Esophagus squamous epithelium (tissue), 5 donors: ENCODE results near the gene BACE1. TPM values are rescaled to one million over a fixed set of nuclear protein-coding genes. Genes with fewer than 3 reads are reported as not detected.

ENCODE experiments used
- DNase-seq: peaks from one replicate; lab custom pipeline; 2025; lab: John Stamatoyannopoulos, UW
- H3K27ac ChIP-seq, 4 donors: fragments of 200-600 bp; sonication (generic); one replicate each; pipeline ENCODE4 v1.5.1; 2016 to 2019; ENCODE audit warnings: mild to moderate bottlenecking in 1 of 4
- H3K27me3 ChIP-seq, 4 donors: fragments of 200-600 bp; sonication (generic); 1 replicate in 3 of 4; 2 replicates in 1 of 4; pipeline versions ENCODE4 v1.5.1 to v1.6.0; 2017 to 2021; ENCODE audit warnings: antibody characterized with exemption in 1 of 4
- H3K36me3 ChIP-seq, 3 donors: fragments of 200-600 bp; sonication (generic); one replicate each; pipeline ENCODE4 v1.5.1; 2016 to 2019
- H3K4me1 ChIP-seq, 3 donors: fragments of 200-600 bp; sonication (generic); one replicate each; pipeline ENCODE4 v1.5.1; 2017 to 2019
- H3K4me3 ChIP-seq, 4 donors: fragments of 200-600 bp; sonication (generic); 1 replicate in 3 of 4; 2 replicates in 1 of 4; pipeline ENCODE4 v1.5.1; 2016 to 2019; ENCODE audit warnings: mild to moderate bottlenecking in 2 of 4, moderate library complexity in 1 of 4
- H3K9me3 ChIP-seq, 3 donors: fragments of 200-600 bp; sonication (generic); one replicate each; pipeline ENCODE4 v1.5.1; 2016 to 2019
- POLR2A ChIP-seq, 4 donors: fragments of 450-650 bp; IDR thresholded peaks; one replicate each; pipeline ENCODE4 v1.6.1; 2017; ENCODE audit warnings: antibody characterized with exemption in 4 of 4, mild to moderate bottlenecking in 4 of 4, moderate library complexity in 3 of 4
- WGBS, 2 donors: methylation state at CpG; one replicate each; pipeline ENCODE4 v1.1.5; 2018; 5-methylcytosine and 5-hydroxymethylcytosine counted together
- intact Hi-C: fragments of 100-400 bp; cut with DNase I; formaldehyde crosslinking; loops from one replicate; pipeline ENCODE4 v1.15.0; 2022
- total RNA-seq, 4 donors: library from RNA; depleted of rRNA; stranded (reverse); fragments of >200 nt; gene quantifications; one replicate each; pipeline ENCODE4 v1.1.0, GENCODE V29; 2016
- TF ChIP-seq, protein P1 (sequence below), 6 experiments: fragments of 450-650 bp in 4 of 6; fragments of 200-600 bp in 2 of 6; sonication (generic) in 2 of 6; IDR thresholded peaks; one replicate each; pipeline ENCODE4 v1.5.1; 2016 to 2019; ENCODE audit warnings: antibody characterized with exemption in 6 of 6, mild to moderate bottlenecking in 4 of 6, moderate library complexity in 4 of 6
- donor health status: DM: yes; HTN: yes; CAD: no.

Gene BACE1
- total RNA-seq, 4 donors from 2014 or later: 7.0 to 16.9 (median 13.9) TPM

DNA sequence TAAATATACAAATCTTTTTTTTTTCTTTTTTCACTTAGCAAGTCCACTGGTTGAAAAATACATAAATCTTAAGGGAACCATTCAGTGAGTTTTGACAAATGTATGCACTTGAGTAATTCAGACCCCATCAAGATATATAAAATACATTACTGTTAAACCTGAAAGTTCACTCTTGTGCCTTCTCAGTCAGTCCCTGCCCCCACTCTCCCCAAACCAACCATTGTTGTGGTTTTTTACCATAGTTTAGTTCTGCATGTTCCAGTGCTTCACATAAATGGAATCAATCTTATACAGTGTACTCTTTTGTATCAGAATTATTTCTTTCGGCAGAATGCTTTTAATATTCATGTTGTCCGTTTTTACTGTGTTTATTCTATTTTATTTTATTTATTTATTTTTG, 57.5 kb downstream of the BACE1 start:
- no peak for DNase-seq
- 50 to 79% methylated on average over 2 of the region's 2 CpGs for WGBS, 2 donors
- Histone ChIP-seq H3K36me3 (peaks cover 0 to 53% (median 3%) of the 10 kb centered on the region in 3 donors), H3K27ac (no peak overlapping the region), H3K4me1 (peaks cover 0 to 17% (median 5%) of the 10 kb centered on the region in 3 donors), H3K4me3 (no peak overlapping the region), H3K27me3 (no peaks in the 10 kb centered on the region), H3K9me3 (no peaks in the 10 kb centered on the region)
- TF ChIP-seq, protein P1, sequence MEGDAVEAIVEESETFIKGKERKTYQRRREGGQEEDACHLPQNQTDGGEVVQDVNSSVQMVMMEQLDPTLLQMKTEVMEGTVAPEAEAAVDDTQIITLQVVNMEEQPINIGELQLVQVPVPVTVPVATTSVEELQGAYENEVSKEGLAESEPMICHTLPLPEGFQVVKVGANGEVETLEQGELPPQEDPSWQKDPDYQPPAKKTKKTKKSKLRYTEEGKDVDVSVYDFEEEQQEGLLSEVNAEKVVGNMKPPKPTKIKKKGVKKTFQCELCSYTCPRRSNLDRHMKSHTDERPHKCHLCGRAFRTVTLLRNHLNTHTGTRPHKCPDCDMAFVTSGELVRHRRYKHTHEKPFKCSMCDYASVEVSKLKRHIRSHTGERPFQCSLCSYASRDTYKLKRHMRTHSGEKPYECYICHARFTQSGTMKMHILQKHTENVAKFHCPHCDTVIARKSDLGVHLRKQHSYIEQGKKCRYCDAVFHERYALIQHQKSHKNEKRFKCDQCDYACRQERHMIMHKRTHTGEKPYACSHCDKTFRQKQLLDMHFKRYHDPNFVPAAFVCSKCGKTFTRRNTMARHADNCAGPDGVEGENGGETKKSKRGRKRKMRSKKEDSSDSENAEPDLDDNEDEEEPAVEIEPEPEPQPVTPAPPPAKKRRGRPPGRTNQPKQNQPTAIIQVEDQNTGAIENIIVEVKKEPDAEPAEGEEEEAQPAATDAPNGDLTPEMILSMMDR (IDR thresholded peaks at IDR 0.05): no peak
- no peak for TF ChIP-seq POLR2A (IDR thresholded peaks at IDR 0.05)
- intact Hi-C loops: no loop called here

DNA sequence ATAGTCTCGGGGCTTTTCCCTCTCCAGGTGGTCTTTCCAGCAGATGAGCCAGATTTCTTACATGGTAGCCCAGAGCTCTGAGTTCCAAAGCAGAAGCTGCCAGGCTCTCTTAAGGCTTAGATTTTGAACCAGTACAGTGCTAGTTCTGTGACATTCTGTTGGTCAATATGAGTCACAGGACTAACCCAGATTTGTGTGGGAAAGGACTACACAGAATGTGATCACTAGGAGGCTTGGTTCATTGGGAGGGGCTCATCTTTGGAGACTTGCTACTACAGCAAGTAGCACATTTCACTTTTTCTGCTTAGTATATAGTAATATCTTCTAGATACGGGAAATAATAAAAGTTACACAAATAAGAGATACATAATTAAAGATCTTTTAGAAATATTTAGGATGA, 59.5 kb downstream of the BACE1 start:
- peaks cover 0 to 49% (median 11%) of the 10 kb centered on the region in 3 donors for H3K36me3 ChIP-seq
- intact Hi-C loops: no loop called here
- TF ChIP-seq POLR2A (IDR thresholded peaks at IDR 0.05): no peak
- TF ChIP-seq, protein P1 (IDR thresholded peaks at IDR 0.05): no peak

DNA sequence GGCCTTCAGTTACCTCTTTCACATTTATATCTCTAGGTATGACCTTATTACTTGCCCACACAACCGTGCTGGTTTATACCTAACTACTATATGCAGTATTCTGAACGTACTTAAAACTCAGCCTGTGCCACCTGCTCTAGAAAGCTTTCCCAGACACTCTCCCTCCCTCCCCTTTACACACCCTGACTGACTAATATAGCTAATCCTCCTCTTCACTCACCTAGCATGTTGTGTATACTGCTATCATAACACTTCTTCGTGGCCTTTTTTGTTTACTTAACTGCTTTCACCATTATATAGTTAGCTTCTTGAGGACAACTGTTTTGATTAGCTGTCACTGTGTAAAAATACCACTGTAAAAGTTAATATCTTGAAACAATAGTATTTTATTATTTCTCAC, 60.1 kb downstream of the BACE1 start:
- WGBS, 2 donors: 44 to 46% methylated on average over 3 of the region's 3 CpGs
- Histone ChIP-seq H3K27ac (peak overlapping the region in 3 of 4 donors; percentile 47 to 75 (median 73)), H3K4me1 (peaks cover 0 to 17% (median 5%) of the 10 kb centered on the region in 3 donors), H3K4me3 (no peak overlapping the region), H3K9me3 (no peaks in the 10 kb centered on the region), H3K27me3 (no peaks in the 10 kb centered on the region), H3K36me3 (peaks cover 0 to 43% (median 11%) of the 10 kb centered on the region in 3 donors)
- intact Hi-C loops: no loop called here
- no peak for DNase-seq
- no peak for TF ChIP-seq POLR2A (IDR thresholded peaks at IDR 0.05)
- TF ChIP-seq, protein P1 (IDR thresholded peaks at IDR 0.05): no peak

More for the DNA sequence above, 59.5 kb downstream of the BACE1 start:
- peaks cover 0 to 17% (median 5%) of the 10 kb centered on the region in 3 donors for H3K4me1 ChIP-seq
- H3K4me3 ChIP-seq: no peak overlapping the region
- H3K9me3 ChIP-seq: no peaks in the 10 kb centered on the region
- H3K27ac ChIP-seq: peak overlapping the region; percentile 4 to 75 (median 60)
- H3K27me3 ChIP-seq: no peaks in the 10 kb centered on the region
- 50 to 70% methylated on average over 2 of the region's 2 CpGs for WGBS, 2 donors
- DNase-seq: no peak

DNA sequence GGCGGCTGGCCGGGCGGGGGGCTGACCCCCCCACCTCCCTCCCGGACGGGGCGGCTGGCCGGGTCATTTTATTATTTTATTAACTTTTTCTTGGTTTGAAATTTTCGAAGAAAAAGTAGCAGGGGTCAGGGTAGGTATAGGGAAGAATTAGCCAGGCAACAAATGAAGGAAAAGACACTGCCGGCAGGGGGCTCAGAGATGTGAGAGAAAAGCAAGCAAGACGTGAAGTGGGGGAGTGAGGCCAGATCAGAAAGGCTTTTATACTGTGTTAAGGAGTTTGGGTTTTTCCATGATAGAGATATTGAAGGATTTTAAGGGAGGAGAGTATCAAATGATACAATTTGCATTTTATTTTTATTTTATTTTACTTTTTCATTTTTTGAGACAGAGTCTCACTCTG, 64.5 kb downstream of the BACE1 start:
- intact Hi-C loops: no loop called here
- DNase-seq: no peak
- no peak overlapping the region for H3K27ac ChIP-seq

DNA sequence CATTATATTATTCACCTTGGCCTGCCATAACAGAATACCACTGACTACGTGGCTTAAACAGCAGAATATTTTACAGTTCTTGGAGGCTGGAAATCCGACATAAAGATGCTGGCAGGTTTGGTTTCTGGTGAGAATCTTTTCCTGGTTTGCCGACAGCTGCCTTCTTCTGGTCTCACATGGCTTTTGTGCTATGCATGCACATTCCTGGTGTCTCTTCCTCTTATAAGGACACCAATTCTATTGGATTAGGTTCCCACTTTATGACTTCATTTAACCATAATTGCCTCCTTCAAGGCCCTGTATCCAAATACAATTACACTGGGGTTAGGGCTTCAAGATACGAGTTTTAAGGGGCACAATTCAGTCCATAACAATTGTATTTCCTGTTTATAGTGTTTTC, 66.5 kb downstream of the BACE1 start:
- H3K27me3 ChIP-seq: no peaks in the 10 kb centered on the region
- intact Hi-C loops: no loop called here
- no peak overlapping the region for H3K27ac ChIP-seq
- H3K9me3 ChIP-seq: no peaks in the 10 kb centered on the region
- H3K4me1 ChIP-seq: no peaks in the 10 kb centered on the region
- TF ChIP-seq POLR2A (IDR thresholded peaks at IDR 0.05): no peak
- TF ChIP-seq, protein P1 (IDR thresholded peaks at IDR 0.05): no peak
- 85 to 88% methylated on average over 3 to 4 of the region's 4 CpGs for WGBS, 2 donors
- DNase-seq: no peak
- peaks cover 0 to 81% (median 18%) of the 10 kb centered on the region in 3 donors for H3K36me3 ChIP-seq
- H3K4me3 ChIP-seq: no peak overlapping the region

More for the DNA sequence above, 64.5 kb downstream of the BACE1 start:
- Histone ChIP-seq H3K9me3 (no peaks in the 10 kb centered on the region), H3K27me3 (no peaks in the 10 kb centered on the region), H3K4me1 (peaks cover 0 to 12% (median 0%) of the 10 kb centered on the region in 3 donors), H3K36me3 (peaks cover 0 to 73% (median 13%) of the 10 kb centered on the region in 3 donors), H3K4me3 (no peak overlapping the region)
- TF ChIP-seq, protein P1 (IDR thresholded peaks at IDR 0.05): no peak
- no peak for TF ChIP-seq POLR2A (IDR thresholded peaks at IDR 0.05)
- WGBS, 2 donors: 87% methylated on average over 2 to 3 of the region's 10 CpGs
